ENCODE results near the gene ABLIM3. TPM values are rescaled to one million over a fixed set of nuclear protein-coding genes. Genes with fewer than 3 reads are reported as not detected.

ABLIM3 gene
- polyA plus RNA-seq, 1 donor from 2014 or later: 17.7 TPM

DNA sequence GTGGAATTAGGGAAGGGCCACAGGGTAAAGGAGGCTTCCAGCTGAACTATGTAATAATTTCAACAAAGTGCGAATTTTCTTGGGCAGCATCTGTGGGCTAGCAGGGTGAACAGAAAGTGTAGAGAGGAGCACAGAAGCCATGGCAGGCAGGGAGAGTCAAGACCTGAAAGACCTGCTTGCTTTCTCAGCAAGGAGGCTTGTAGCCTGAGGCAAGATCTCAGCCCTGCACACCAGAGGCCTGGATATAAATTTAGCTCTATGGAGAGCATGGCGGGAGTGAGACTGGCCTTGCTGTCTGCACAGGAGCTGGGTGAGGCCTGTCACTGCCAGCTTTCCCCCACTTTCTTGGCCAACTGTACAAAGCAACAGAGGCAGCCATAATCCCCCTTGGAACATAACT lies 46.3 kb upstream of the ABLIM3 start:
- Histone ChIP-seq H3K79me2 (replicated peaks; ENCODE audit: insufficient read depth, low read length) (no peaks in the 10 kb centered on the region), H3K36me3 (ENCODE audit: insufficient read depth, low read length) (no peaks in the 10 kb centered on the region), H3F3A (ENCODE audit: insufficient read depth, low read length, poor library complexity, severe bottlenecking) (no peaks in the 10 kb centered on the region), H3K9me2 (ENCODE audit: insufficient read depth, low read length) (no peaks in the 10 kb centered on the region), H3K4me3 (ENCODE audit: low read length) (no peak overlapping the region), H3K4me2 (ENCODE audit: low read length) (no peak overlapping the region), H2AFZ (ENCODE audit: low read depth, low read length) (no peak overlapping the region), H3K27ac (ENCODE audit: low read length) (no peak overlapping the region), H3K9ac (ENCODE audit: low read length) (no peak overlapping the region), H4K20me1 (ENCODE audit: insufficient read depth) (no peaks in the 10 kb centered on the region), H3K27me3 (ENCODE audit: insufficient read depth, low read depth, low read length) (no peaks in the 10 kb centered on the region), H3K9me3 (ENCODE audit: low read length) (peaks cover 5% of the 10 kb centered on the region)
- TF ChIP-seq EZH2 (IDR thresholded peaks at IDR 0.05; ENCODE audit: borderline replicate concordance, insufficient read depth, low read length, poor library complexity, severe bottlenecking) (no peak), EP300 (conservative IDR thresholded peaks at IDR 0.05; ENCODE audit: poor library complexity, severe bottlenecking) (no peak), SMC3 (conservative IDR thresholded peaks at IDR 0.05; ENCODE audit: poor library complexity) (no peak), MXI1 (conservative IDR thresholded peaks at IDR 0.05; ENCODE audit: poor library complexity, severe bottlenecking) (no peak), RAD21 (conservative IDR thresholded peaks at IDR 0.05) (no peak), CTCF (IDR thresholded peaks at IDR 0.05; ENCODE audit: poor library complexity, severe bottlenecking) (no peak), POLR2AphosphoS5 (IDR thresholded peaks at IDR 0.05) (no peak), TAF1 (IDR thresholded peaks at IDR 0.05; ENCODE audit: low read depth) (no peak)
- TF ChIP-seq, protein P1, sequence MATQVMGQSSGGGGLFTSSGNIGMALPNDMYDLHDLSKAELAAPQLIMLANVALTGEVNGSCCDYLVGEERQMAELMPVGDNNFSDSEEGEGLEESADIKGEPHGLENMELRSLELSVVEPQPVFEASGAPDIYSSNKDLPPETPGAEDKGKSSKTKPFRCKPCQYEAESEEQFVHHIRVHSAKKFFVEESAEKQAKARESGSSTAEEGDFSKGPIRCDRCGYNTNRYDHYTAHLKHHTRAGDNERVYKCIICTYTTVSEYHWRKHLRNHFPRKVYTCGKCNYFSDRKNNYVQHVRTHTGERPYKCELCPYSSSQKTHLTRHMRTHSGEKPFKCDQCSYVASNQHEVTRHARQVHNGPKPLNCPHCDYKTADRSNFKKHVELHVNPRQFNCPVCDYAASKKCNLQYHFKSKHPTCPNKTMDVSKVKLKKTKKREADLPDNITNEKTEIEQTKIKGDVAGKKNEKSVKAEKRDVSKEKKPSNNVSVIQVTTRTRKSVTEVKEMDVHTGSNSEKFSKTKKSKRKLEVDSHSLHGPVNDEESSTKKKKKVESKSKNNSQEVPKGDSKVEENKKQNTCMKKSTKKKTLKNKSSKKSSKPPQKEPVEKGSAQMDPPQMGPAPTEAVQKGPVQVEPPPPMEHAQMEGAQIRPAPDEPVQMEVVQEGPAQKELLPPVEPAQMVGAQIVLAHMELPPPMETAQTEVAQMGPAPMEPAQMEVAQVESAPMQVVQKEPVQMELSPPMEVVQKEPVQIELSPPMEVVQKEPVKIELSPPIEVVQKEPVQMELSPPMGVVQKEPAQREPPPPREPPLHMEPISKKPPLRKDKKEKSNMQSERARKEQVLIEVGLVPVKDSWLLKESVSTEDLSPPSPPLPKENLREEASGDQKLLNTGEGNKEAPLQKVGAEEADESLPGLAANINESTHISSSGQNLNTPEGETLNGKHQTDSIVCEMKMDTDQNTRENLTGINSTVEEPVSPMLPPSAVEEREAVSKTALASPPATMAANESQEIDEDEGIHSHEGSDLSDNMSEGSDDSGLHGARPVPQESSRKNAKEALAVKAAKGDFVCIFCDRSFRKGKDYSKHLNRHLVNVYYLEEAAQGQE (IDR thresholded peaks at IDR 0.05; ENCODE audit: borderline replicate concordance): no peak

DNA sequence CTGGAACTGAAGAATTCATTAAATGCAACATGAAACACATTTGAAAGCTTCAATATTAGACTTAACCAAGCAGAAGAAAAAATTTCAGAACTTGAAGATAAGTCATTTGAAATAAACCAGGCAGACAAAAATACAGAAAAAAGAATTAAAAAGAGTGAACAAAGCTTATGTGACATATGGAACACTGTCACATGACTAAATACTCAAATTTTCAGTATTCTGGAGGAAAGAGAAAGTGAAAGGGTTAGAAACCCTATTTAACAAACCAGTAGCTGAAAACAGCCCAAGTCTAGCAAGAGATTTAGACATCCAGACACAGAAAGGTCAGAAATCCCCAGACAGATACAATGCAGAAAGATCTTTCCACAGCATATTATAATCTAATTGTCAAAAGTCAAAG lies 41.4 kb upstream of the ABLIM3 start:
- TF ChIP-seq, protein P1 (IDR thresholded peaks at IDR 0.05; ENCODE audit: borderline replicate concordance): no peak
- TF ChIP-seq TAF1 (IDR thresholded peaks at IDR 0.05; ENCODE audit: low read depth) (no peak), EZH2 (IDR thresholded peaks at IDR 0.05; ENCODE audit: borderline replicate concordance, insufficient read depth, low read length, poor library complexity, severe bottlenecking) (no peak)

More for the DNA sequence above, 41.4 kb upstream of the ABLIM3 start:
- H3K27ac ChIP-seq (ENCODE audit: low read length): no peak overlapping the region
- no peaks in the 10 kb centered on the region for H3K36me3 ChIP-seq (ENCODE audit: insufficient read depth, low read length)
- H3K9me3 ChIP-seq (ENCODE audit: low read length): peaks cover 14% of the 10 kb centered on the region
- H3K9me2 ChIP-seq (ENCODE audit: insufficient read depth, low read length): no peaks in the 10 kb centered on the region
- H3F3A ChIP-seq (ENCODE audit: insufficient read depth, low read length, poor library complexity, severe bottlenecking): no peaks in the 10 kb centered on the region
- H3K79me2 ChIP-seq (replicated peaks; ENCODE audit: insufficient read depth, low read length): no peaks in the 10 kb centered on the region
- no peak overlapping the region for H3K4me3 ChIP-seq (ENCODE audit: low read length)
- no peaks in the 10 kb centered on the region for H4K20me1 ChIP-seq (ENCODE audit: insufficient read depth)
- H3K27me3 ChIP-seq (ENCODE audit: insufficient read depth, low read depth, low read length): no peaks in the 10 kb centered on the region
- H2AFZ ChIP-seq (ENCODE audit: low read depth, low read length): no peak overlapping the region
- H3K9ac ChIP-seq (ENCODE audit: low read length): no peak overlapping the region
- no peak overlapping the region for H3K4me2 ChIP-seq (ENCODE audit: low read length)
